Smooth muscle cell of the brain vasculature (primary cell): ENCODE results near the gene HECTD2.
A peak's percentile ranks its signal among the peaks of the same experiment; 100 is the strongest.
"Not testable (repeated sequence)": the region's sequence is repeated elsewhere in the genome, so short reads cannot be mapped to it uniquely, and the experiment has no call there.

Experiments
- DNase-seq: peaks from one replicate; pipeline ENCODE4 v3.0.0-alpha.2; 2012; ENCODE audit warnings: low read depth, low spot score

HECTD2 gene, protein sequence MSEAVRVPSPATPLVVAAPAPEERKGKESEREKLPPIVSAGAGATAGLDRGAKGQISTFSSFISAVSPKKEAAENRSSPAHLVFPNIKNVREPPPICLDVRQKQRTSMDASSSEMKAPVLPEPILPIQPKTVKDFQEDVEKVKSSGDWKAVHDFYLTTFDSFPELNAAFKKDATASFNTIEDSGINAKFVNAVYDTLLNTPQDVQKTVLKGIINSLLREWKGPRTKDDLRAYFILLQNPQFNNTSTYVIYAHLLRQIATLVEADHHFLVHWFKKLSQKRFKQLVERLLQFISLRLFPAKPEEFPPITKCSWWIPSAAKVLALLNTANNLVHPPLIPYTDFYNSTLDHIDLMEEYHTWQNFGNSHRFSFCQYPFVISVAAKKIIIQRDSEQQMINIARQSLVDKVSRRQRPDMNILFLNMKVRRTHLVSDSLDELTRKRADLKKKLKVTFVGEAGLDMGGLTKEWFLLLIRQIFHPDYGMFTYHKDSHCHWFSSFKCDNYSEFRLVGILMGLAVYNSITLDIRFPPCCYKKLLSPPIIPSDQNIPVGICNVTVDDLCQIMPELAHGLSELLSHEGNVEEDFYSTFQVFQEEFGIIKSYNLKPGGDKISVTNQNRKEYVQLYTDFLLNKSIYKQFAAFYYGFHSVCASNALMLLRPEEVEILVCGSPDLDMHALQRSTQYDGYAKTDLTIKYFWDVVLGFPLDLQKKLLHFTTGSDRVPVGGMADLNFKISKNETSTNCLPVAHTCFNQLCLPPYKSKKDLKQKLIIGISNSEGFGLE

DNA sequence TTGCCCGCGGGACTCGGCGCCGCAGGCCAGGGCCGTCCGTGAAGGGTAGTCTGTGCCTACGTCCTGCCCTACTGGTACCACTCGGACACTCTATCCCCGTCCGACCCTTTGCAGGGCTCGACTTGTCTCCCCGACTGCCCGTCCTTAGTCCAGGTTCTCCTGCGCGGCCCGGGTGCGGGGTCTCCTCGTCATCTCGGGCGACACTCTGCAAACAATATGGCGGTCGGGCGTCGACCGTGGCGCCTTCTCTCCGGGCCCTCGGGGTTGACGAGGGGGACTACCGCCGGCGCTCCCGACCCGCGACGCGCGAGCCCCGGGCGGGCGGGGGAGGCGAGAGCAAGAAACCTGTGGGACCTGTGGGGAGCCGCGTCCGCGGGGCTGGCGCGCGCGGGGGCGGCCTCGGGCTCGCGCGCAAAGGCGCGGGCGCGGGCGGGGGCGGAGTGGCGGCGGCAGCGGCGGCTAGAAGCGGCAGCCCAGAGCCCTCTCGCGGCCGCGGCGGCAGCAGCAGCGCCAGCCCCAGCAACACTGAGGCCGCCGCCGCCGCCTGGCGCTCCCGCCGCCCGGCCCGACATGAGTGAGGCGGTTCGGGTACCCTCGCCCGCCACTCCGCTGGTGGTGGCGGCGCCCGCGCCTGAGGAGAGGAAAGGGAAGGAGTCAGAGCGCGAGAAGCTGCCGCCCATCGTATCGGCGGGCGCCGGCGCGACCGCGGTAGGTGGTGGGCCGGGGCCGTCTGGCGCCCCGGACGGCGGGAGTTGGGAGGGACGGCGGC, at the start of gene HECTD2:
Gene HECTD2 (plus strand): TSS at position 476 of the 769 bp plus-strand sequence. CDS start 95 bp downstream, at position 571.
- DNase-seq, result peak; percentile 44

DNA sequence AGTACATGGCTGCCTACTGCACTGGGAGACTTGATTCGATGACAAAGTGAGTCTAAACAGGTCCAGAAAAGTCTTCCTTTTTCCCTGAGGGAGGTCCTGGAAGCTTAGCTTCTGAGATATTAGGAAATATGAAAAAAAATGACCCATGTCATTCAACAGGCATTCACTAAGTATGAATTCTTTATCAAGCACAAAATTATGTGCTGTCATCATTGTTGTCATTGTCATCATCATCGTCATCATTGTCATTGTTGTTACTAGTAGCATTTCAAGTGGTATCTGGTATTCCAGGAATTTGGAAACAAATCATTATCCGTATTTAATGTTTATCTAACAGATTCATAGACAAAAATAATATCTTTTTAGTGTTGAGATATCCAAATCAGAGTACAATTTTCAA, 49.7 kb upstream of the HECTD2 start:
- DNase-seq, result no peak

DNA sequence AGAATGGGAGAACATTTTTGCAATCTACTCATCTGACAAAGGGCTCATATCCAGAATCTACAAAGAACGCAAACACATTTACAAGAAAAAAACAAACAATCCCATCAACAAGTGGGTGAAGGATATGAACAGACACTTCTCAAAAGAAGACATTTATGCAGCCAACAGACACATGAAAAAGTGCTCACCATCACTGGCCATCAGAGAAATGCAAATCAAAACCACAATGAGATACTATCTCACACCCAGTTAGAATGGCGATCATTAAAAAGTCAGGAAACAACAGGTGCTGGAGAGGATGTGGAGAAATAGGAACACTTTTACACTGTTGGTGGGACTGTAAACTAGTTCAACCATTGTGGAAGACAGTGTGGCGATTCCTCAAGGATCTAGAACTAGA, 44.6 kb upstream of the HECTD2 start:
- DNase-seq, result not testable (repeated sequence)

DNA sequence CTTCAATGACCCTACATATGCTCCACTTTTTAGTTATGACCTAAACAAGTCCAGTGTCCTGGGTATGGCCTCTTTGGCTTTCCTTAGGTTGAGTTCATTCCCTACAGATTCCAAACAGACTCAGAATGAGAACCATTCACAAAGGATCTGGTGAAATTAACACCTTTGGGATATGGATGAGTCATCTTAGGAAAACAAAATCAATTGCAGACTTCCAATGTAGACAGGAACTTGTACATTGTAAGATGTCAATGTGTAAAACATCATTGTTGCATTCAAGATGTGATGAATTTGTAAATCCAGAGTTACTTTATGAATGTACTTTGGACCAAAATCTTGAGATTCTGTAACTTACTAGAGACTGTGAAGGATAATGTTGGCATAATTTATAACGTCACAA, 43.4 kb upstream of the HECTD2 start:
- DNase-seq, result no peak

DNA sequence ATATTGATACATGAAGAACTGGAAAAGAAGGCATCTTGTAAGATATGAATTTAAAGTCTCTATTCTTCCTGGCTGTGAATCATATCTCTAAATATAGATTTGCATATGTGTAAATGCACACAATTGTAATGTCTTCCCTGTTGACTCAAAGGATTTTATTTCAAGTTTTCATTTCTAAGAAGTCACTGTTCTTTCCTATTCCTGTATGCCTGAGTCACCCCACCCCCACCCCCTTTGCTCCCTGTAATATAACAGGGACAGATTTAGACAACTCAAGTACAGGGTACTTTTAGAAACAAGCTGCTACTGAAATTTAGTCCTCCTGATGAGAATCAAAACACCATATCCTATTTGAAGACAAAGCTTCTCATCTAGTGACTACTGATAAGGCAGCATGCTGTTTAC, 43.0 kb upstream of the HECTD2 start:
- DNase-seq, result no peak

DNA sequence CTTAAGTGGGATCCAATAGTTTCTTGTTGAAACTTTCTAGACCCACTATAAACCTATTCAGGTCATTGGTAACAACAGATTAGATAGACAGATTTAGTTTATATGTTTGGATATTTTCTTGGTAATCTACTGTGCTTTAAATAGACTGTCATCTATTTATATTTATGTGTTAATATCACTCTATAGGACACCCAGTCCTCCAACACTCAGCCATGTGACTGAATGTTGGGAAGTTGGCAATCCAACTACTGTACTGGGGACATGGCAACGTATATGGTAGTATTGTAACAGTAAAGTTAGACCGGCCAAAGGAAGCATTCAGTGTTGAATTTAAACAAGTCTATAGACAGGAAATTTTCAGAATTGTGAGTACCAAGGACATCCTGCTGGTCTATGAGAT, 42.6 kb upstream of the HECTD2 start:
- no peak for DNase-seq

DNA sequence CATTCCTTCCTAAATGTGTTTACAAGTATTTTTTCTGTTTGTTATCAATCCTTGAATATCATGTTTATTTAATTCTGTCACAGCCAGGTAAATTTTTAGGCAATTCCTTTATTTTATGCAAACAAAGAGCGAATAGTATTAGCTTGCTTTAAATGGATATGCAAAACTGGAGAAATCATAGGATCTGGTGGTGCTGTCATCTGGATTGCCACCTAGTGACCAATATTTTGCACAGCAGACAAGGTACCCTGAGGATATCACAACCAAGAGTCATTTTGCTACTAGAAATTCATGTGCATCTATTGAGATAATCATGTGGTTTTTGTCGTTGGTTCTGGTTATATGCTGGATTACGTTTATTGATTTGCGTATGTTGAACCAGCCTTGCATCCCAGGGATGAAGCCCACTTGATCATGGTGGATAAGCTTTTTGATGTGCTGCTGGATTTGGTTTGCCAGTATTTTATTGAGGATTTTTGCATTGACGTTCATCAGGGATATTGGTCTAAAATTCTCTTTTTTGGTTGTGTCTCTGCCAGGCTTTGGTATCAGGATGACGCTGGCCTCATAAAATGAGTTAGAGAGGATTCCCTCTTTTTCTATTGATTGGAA, 40.1 kb upstream of the HECTD2 start:
- DNase-seq, result not testable (repeated sequence)

DNA sequence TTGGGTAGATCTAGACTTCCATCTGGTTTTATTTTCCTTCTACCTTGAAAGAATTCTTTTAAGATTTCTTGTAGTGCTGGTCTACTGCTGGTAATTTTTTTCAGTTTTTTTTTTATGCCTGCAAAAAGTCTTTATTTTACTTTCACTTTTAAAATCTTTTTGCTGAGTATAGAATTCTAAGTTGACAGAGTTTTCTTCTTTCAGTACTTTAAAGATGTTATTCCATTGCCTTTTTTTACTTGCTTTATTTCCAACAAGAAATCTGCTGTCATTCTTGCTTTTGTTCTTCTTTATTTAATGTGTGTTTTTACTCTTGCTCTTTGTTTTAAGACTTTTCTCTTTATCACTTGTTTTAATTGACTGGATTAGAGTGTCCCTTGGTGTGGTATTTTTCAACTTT, 36.1 kb upstream of the HECTD2 start:
- DNase-seq, result no peak

DNA sequence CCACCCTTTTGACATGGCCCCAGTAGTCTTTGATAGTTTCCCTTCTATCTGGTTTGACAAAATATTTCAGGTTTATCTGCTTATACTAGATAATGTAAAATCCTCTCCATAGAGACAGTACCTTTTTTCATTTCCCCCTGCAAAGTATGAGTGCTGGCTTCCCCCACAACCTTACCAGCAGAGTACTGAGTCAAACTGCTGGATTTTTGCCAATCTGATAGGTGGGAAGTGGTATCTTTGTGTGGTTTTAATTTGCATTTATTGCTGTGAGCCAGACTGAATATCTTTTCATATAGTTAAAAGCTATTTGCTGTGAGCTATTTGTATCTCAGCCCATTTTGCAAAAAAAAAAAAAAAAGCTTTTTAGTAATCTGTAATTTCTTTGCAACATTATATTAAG, 32.1 kb upstream of the HECTD2 start:
- DNase-seq, result no peak

DNA sequence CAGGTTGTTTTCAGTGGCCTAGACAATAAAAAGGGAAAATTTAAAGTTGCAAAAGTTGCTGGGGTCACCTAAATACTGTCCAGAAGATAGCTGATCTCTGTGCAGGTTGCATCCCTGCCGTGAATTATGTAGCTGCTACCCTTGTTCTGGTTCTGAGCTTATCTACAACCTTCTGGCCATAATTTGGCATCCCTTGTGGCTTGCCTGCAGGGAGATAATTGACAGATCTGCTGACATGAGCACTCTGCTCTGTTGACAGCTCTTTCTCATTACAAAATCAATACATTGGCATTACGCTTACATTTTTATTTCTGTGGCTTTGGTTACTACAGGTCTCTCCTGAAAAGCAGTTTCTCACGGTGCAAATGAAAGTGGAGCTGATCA, 29.3 kb upstream of the HECTD2 start:
- no peak for DNase-seq

DNA sequence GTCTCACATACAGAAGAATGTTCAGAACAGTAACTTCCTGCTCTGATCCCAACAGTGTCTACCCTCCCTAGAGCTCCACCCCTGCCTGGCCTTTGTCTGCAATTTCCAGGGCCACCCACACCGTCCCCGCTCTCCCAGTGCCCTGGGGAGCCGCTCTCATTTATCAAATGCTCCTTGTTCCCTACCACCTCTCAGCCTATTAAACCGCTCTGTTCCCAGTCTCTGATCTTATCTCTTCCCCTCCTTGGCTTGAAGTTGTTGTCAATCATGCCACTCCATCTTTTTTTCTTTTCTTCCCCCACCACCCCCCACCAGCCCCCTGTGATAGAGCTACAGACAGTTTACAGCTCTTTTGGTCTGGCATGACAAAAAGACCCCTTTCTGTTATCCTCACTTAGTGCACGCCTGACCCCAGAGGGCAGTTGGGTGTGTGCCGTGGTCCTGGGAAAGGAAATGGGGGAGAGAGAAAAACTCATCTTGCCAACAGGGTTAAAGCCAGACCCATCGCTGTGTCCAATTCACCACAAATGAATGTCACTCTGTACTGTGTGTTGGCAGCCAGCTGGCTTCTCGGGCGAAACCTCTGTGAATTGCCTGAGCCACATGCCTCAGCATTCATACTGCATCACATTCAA, 28.8 kb upstream of the HECTD2 start:
- no peak for DNase-seq

DNA sequence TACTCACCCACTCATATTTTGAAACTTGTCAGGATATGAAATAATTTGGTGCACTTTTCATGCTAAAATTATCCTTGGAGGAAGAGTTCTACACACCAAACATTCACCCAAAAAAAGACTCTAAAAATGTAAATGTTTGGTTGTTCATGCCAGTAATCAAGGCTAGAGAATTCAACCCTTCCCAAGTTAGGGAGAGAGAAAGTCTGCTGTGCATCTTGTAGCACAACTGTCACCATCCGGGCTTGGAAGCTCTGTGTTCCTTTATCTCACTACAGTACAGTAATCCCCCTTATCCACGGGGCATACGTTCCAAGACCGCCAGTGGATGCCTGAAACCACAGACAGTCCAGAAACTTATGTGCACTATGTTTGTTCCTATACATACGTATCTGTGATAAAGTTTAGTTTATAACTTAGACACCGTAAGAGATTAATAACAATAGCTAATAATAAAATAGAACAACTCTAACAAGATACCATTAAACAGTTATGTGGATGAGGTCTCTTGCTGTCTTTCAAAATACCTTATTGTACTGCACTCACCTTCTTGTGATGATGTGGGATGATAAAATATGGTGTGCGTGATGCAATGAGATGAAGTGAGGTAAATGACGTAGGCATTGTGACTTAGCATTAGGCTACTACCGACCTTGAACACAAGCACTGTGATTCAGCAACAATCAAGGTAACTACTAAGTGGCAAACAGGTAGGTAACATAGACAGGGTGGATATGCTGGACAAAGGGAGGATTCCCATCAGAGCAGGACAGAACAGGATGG, 24.6 kb upstream of the HECTD2 start:
- no peak for DNase-seq

DNA sequence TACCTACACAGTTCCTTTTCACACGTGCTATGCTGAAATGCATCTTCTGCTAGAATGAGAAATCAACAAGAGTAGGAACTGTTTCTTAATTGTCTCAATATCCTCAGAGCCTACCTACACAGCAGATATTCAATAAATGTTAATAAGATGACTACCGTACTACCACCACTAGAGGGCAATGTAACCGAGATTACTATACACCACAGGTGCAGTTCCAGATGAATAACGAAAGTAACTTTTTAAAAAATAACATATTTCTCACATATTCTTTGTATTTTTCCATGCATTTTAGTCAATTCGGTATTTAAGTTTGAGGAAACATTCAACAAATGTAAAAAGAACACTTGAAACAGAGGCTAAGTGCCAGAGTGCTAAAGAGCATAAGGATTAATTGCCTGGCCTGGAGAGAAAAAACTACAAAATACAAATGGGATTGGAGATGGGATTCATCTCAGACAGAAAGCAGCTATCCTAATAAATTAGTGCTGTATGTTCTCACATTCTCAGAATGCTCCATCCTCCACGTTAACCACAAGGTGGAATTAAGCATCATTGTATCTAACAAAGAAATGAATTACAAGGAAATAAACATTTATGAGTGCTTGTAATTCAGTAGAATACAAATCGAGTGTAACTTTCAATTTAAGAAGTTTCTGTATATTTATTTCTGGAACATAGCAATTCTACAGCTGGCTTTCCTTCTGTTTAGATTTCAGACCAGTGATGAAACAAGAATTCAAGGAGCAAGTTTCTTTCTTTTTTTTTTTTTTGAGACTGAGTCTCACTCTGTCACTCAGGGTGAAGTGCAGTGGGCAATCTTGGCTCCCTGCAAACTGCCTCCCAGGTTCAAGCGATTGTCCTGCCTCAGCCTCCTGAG, 20.3 kb upstream of the HECTD2 start:
- DNase-seq, result peak; percentile 39

DNA sequence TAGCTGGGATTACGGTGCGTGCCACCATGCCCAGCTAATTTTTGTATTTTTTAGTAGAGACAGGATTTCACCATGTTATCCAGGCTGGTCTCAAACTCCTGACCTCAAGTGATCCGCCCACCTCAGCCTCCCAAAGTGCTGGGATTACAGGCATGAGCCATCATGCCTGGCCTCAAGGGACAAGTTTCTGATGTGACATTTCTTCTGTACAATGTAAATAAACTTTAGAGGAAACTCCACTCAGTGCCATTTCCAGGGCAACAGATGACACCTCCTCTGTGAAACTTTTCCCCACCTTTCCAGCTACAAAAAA, 19.7 kb upstream of the HECTD2 start:
- DNase-seq, result not testable (repeated sequence)

DNA sequence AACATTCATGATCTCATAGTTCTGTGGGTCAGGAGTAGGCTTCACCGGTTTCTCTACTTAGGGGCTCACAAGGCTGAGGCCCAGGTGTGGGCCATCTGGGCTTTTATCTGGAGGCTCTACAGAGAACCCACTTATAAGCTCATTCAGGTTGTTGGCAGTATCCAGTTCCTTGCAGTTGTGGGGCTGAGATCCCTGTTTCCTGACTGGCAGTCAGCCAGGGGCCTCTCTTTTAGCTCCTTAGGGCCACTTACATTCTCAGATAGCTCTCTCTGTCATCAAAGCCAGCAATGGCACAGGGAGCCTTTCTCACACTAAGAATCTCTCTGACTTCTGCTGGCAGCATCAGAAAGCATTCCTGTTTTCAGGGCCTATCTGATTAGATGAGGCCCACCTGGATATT, 18.2 kb upstream of the HECTD2 start:
- DNase-seq, result no peak

DNA sequence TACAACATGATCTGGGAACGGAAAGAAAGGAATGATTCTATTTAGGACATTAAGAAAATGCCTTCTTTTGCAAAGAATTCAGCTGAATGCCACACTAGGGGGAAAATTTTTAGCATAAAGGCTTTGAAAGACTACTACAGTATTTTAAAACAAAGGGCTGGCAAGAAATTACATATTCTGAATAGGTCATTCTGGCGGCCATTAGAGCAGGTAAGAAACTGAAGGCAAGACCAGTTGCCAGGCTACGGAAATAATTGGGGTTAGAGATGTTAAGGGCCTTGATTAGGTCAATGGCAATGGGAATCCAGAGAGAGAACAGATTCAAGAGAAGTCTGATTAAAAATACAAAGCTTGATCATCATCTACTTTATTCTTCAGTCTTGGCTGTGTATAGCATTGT, 3.8 kb upstream of the HECTD2 start:
- no peak for DNase-seq

DNA sequence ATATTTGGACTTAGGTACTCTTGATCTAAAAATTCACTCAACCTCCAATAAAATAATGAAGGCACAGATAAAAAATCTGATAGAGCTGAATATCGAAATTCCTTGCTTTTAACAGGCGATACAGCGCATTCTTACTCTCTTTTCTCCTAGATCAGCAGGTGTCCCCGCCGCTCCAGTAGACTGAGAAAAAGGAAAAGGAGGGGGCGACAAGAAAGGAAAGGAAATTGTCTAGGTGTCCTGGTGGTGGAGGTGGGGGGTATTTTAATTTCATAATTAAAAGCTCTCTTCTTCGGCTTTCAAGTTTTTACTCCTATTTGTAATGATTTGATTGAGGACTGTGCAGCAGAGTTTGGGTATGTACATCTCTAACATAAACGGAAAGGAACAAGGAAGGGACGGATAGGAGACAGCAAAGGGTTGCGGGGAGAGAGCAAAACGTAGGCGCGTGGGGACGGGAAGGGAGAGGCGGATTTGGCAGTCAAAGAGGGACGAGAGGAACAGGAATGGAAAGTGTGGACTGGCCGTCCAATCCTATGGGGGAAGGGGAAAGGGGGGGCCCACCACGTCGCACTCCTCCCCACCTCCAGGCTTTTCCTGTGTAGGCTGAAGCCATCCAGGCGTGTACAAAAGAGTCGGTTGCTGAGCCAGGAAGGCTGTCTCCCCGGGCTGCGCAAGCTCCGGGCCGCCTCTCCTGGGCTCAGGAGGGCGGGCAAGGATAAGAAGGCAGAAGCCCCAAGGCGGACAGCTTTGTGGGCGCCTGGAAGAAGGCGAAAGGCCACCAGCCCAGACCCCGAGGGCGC, 875 bp upstream of the HECTD2 start:
- peak; percentile 40 for DNase-seq

DNA sequence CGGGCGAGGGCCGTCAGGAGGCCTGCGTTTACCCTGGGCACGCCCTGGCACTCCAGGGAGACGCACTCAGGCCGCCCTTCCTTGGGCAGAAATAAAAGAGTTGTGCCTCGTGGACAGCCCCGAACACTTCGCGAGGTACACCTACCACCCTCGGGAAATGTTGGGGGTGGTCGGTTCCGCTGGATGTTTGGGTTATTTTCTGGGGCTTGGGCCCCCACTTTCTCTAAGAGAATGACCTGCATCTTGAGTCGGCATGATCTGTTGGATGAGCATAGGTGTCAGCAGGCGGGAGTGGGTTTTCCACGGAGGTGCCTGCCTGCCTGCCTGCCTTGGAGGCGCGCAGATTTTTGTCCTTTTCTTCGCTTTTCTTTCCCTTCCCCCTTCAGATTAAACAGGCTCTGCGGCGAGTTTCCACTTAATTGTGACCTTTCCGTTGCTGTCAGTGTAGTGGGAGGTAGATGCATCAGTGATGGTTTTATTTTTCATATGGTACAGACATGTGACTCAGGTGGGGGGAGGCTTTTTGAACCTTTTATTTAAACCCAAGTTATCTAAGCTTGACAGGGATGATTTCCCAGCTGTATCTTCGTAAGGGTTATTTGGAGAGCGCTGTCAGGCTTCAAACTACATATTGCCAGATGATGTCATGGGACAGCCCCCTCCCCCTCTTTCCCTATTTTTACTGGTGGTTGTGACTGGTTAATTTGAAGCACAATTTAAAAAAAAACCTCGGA, 661 bp downstream of the HECTD2 start:
- no peak for DNase-seq
